GM12865 (cell line): ENCODE measurements around the gene DOCK2.

Source experiments
- DNase-seq: peaks from one replicate; pipeline ENCODE4 v3.0.0; 2010; ENCODE audit warnings: low read depth
- H3K4me3 ChIP-seq: 2 replicates; pipeline ENCODE4 v1.5.1; 2011; ENCODE audit warnings: mild to moderate bottlenecking, low read depth, low read length, control low read depth
- TF ChIP-seq, protein P1 (sequence below): IDR thresholded peaks from 2 replicates; pipeline ENCODE4 v1.5.1; 2011; ENCODE audit warnings: low read length, control low read depth, low read depth, inconsistent platforms; ENCODE audit not compliant: insufficient read depth; ENCODE audit errors: missing control alignments

DOCK2 gene

DNA sequence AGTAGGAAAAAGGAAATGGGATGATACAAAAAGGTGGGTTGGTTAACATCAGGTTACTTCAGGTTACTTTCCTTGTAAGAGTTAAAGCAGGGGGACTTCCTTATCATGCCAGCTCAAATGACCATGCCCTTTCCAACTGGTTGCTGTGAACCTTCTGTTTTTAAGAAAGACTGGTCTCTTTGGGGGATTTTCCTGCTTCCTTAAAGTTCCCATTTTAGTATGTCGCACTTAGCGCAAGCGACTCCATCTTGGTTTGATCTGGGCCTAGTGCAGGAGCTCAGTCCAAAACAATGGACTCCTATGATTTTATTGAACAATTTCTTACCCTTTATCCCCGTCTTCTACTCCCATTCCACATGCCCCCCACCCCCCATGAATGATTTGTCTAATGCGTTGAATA lies 173.4 kb downstream of the DOCK2 start:
- TF ChIP-seq, protein P1, sequence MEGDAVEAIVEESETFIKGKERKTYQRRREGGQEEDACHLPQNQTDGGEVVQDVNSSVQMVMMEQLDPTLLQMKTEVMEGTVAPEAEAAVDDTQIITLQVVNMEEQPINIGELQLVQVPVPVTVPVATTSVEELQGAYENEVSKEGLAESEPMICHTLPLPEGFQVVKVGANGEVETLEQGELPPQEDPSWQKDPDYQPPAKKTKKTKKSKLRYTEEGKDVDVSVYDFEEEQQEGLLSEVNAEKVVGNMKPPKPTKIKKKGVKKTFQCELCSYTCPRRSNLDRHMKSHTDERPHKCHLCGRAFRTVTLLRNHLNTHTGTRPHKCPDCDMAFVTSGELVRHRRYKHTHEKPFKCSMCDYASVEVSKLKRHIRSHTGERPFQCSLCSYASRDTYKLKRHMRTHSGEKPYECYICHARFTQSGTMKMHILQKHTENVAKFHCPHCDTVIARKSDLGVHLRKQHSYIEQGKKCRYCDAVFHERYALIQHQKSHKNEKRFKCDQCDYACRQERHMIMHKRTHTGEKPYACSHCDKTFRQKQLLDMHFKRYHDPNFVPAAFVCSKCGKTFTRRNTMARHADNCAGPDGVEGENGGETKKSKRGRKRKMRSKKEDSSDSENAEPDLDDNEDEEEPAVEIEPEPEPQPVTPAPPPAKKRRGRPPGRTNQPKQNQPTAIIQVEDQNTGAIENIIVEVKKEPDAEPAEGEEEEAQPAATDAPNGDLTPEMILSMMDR, result no peak
- DNase-seq, result no peak
- H3K4me3 ChIP-seq, result no peak overlapping the region

DNA sequence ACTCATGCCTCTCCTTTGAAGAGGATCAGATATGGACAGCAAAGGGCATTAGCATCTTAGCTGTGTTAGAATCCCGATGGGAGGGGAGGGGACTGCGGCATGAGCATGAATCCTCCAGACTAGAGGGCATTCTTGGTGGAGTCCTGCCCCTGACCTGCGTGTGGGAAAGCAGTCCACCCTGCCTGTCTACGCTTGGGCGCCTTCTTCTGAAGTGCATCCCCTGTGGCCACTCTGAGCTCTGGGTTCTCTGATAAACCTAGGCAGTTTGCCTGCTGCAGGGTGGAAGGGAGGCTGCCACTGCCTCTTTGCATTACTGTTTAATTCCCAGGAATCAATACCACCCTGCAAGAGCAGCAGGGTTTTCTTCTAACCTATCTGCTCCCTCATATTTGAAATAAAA lies 173.9 kb downstream of the DOCK2 start:
- TF ChIP-seq, protein P1, result no peak
- H3K4me3 ChIP-seq, result no peak overlapping the region
- DNase-seq, result no peak

DNA sequence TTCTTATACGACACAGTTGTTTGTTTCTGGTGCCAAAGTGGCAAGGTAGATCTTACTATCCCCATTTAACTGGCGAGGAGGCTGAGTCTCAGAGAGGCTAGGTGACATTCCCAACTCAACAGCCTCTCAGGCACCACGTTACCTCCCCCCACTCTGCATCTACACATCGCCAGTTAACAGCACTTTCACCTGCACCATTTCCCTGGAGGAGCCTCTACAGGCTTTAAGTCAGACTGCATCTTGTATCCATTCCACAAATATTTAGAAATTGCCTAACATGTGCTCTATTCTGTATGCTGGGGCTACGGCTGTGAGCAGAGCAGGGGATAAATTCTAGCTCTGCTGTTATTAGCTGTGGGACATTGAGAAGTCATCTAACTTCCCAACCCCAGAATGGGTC lies 174.6 kb downstream of the DOCK2 start:
- no peak for DNase-seq
- no peak overlapping the region for H3K4me3 ChIP-seq
- TF ChIP-seq, protein P1, result no peak

DNA sequence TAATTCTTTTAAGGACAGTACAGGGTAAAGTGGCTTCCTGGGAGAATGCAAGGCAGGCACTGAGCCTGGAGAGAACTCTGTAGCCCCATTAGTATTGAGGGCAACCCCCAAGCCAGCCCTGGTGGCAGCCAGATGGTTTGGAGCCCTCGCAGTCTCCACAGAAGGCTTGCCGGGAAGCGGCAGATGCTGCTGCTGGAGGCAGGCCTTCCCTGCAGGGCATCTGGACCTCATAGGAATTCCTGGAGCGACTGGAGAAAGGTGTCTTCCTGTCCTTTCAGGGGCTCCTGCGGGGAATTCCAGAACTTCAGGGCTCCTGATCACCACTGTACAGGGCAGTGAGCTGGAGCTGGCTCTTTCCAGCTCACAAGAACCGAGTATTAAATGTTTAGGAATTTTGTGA lies 175.7 kb downstream of the DOCK2 start:
- no peak overlapping the region for H3K4me3 ChIP-seq
- no peak for DNase-seq
- TF ChIP-seq, protein P1, result no peak

DNA sequence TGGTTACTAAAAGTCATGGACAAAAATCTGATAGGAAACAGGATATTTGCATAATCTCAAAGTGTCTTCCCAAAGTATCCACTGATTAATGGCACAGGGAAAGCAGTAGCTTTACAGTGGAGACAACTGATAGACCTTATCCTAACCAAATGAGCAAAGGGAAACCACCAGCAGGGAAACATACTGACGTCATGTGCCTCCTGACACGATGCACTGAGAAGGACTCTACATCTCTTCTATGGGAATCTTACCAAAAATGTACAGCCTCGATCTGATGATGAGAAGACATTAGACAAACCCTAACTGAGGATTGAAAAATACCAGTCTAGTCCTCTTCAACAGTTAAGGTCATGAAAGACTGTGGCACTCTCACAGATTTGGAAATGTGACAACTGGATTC lies 177.0 kb downstream of the DOCK2 start:
- DNase-seq, result no peak
- no peak overlapping the region for H3K4me3 ChIP-seq
- TF ChIP-seq, protein P1, result no peak

DNA sequence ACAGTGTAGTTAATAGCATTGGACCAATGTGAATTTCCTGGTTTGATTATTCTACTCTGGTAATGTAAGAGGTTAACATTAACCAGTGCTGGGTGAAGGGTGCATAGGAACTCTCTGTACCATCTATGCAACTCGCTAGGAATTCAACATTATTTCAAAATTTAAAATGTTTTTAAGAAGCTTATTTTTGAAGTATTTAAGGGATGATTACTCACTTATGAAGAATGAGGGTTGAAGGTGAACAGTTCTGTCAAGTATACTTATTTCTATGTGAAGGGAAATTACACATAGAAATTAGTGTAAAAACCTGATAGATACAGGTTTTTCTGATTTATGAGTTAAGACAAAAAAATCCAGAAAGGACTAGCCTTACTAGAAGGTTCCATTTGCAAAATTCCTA lies 177.4 kb downstream of the DOCK2 start:
- H3K4me3 ChIP-seq, result no peak overlapping the region
- TF ChIP-seq, protein P1, result no peak
- DNase-seq, result no peak

DNA sequence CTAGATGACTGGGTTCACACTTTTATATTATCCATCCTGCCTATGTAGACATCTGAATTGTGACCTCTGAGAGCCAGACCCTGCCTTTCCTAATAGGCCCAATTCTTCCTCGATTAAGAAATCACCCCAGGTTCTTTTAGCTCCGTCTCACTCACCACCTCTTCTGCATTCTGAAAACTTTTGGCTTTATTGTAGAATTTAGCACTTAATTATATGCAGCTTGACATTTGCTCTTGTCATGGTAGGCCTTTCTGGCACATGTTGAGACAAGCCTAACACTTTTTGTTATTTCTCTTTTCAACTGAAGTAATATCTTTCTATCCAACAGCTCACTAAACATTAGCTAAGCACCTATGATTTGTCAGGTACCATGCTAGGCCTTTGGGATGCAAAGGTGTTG lies 180.0 kb downstream of the DOCK2 start:
- no peak overlapping the region for H3K4me3 ChIP-seq
- TF ChIP-seq, protein P1, result no peak
- DNase-seq, result no peak
